ENCODE results near the gene TMCO1.
"Not testable (repeated sequence)": the region's sequence is repeated elsewhere in the genome, so short reads cannot be mapped to it uniquely, and the experiment has no call there.

The TMCO1 gene

GRCh38 chr1:165768513-165769394, at the start of gene TMCO1:
Gene TMCO1 (minus strand): TSS chr1:165768868. CDS start chr1:165768751, 117 bp downstream.
- DNase-seq, result peak; percentile 96 to 97

GRCh38 chr1:165816826-165817497, 48.3 kb upstream of the TMCO1 start:
- DNase-seq, result no peak

GRCh38 chr1:165816157-165816556, 47.5 kb upstream of the TMCO1 start:
- DNase-seq, result no peak

DNA sequence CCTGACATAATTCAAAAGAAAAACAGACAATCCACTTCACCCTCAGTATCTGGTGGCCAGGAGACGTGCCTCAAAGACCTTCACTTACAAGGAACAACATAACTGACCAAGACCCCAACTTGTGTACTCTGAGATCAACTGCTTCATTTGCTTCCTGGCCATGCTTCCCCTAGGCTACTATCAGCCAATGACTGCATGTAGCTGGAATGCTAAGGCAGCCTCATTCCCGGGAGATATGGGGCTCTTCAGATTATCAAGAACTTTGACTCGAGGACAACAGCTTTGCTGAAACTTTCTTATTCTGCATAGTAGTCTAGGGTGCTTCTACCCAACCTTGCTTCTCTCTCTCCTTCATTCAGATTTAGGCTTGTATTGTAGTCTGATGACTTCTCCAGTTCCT, 47.1 kb upstream of the TMCO1 start:
- no peak for DNase-seq

GRCh38 chr1:165807613-165808012, 38.9 kb upstream of the TMCO1 start:
- no peak for DNase-seq

- not testable (repeated sequence) for DNase-seq
Observed at GRCh38 chr1:165804513-165804912, 35.8 kb upstream of the TMCO1 start.

GRCh38 chr1:165799387-165799786, 30.7 kb upstream of the TMCO1 start:
- DNase-seq, result no peak

DNA sequence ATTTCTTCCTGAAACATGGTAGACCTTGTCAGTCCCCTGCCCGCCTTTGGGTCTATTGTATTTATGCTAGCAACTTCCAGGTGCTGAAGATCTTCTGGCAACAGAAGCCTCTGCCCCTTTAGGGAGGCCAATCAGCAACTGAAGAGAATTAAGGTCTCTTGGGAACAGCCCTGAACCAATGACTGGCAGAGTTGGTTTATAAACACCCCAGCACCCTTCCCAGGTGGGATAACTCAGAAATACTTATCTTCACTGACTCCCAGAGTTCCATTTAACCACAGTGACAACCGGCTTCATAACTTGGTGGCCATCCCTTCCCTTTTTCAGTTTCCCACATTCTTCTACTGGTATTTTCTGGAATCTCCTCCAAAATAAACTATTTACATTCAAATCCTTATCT, 27.2 kb upstream of the TMCO1 start:
- no peak for DNase-seq

DNA sequence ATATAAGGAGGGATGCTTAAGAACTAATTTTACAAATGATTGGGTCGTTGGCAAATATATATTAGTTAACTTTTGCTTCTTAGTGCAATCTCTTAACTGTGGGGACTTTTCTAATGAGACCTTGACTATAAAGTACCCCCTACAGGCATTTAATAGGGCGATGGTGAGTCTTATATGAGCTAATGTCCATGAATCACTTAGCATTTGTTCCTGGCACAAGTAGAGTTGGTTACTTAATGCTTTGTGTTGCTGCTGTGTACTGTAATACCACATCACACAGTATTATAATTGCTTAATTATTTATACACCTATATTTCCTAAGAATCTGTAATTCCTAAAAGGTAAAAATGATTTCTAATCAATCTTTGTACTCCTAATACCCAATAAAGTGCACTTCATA, 25.3 kb upstream of the TMCO1 start:
- DNase-seq, result no peak

DNA sequence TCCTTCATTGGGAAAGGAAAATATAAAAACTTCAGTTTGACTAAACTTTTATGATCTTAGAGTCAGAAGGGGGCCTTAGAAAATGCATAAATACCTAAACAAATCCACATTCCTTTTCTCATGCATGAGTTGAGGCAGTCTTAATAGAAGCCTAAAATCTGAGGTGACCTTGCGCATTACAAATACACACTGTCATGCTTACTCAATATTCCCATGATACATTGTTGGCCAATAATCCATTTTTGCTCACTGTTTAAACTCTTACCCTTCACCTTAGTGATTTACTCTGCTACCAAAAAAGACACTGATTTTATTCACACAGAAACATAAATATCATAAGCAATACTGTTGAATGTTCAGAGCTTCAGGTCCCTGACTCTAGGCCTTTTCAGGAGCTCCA, 19.1 kb upstream of the TMCO1 start:
- no peak for DNase-seq

GRCh38 chr1:165783519-165783918, 14.9 kb upstream of the TMCO1 start:
- not testable (repeated sequence) for DNase-seq

DNA sequence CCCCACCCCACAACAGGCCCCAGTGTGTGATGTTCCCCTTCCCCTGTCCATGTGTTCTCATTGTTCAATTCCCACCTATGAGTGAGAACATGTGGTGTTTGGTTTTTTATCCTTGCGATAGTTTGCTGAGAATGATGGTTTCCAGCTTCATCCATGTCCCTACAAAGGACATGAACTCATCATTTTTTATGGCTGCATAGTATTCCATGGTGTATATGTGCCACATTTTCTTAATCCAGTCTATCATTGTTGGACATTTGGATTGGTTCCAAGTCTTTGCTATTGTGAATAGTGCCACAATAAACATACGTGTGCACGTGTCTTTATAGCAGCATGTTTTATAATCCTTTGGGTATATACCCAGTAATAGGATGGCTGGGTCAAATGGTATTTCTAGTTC, 9.5 kb upstream of the TMCO1 start:
- DNase-seq, result not testable (repeated sequence)

DNA sequence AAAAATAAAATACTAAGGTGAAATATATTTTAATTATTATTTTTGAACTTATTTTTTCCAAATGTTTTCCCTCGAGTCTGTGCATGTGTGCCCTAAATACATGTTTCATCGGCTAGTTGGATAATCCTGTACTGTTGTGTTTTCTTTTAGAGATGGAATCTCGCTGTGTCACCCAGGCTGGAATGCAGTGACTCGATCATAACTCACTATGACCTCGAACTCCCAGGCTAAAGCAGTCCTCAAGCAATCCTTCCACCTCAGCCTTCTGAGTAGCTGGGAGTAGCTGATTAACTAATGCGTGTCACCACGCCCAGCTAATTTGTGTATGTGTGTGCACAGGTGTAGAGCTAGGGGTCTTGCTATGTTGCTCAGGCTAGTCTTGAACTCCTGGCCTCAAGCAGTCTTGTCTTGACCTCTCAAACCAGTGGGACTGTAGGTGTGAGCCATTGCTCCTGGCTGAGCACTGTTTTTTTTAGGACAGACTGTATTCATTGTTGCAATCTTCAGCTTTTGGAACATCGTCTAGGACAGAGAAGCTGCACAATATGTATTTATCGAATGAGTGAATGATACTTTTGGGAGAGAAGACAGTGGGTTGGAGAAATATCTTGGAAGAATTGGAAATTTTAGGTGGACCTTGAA, 4.8 kb upstream of the TMCO1 start:
- DNase-seq, result no peak

GRCh38 chr1:165772739-165773138, 4.1 kb upstream of the TMCO1 start:
- DNase-seq, result no peak

DNA sequence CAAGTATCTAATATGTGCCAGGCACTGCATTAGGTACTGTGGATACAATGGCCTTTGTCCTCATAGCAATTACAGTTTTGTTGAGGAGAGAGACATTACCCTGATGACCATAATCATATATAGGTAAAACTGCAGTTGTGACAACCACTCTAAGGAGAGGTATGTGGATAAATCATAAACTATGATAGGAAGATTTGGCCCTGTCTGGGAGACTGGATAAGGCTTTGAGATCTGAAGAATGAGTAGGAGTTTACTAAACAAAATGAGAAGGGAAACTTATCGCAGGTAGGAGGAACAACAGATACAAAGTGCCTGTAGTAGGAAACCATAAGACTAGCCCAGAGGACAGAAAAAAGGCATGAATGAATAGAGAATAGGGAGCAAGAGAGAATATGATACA, 4.4 kb downstream of the TMCO1 start:
- no peak for DNase-seq

DNA sequence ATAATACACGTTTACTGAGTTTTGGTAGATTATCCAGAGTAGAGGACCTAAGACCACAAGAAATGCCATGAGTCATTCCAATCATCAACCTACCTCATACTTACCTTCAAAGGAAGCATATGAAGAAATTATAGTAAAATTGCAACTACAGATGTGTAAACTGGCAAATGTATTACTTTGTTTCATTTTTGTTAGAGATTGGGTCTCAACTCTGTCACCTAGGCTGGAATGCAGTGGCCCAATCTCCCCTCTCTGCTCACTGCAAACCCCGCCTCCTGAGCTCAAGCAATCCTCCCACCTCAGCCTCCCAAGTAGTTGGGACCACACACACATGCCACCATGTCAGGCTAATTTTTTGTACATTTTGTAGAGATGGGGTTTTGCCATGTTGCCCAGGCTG, 5.2 kb downstream of the TMCO1 start:
- DNase-seq, result no peak

GRCh38 chr1:165762725-165763124, 5.9 kb downstream of the TMCO1 start:
- no peak for DNase-seq

DNA sequence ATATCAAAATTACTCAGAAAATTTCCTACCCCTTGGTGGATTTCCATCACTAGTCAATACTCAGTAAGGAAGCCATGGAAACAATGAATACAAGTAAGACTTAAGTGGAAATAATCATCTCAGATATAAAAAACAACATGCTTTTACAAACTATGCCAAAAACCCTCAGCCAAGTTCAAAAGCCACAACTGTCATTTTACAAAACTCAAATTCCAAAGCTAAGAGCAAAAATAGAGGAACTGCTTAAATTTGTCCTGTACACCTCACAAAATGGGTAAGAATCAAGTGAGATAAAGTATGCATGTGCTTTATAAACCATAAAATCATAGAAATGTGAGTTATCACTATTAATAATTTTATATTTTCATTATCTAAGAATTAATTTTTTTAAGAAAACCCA, 9.6 kb downstream of the TMCO1 start:
- DNase-seq, result no peak

- no peak for DNase-seq
Observed at GRCh38 chr1:165755393-165756010, 13.2 kb downstream of the TMCO1 start.

GRCh38 chr1:165753934-165754333, 14.7 kb downstream of the TMCO1 start:
- no peak for DNase-seq

DNA sequence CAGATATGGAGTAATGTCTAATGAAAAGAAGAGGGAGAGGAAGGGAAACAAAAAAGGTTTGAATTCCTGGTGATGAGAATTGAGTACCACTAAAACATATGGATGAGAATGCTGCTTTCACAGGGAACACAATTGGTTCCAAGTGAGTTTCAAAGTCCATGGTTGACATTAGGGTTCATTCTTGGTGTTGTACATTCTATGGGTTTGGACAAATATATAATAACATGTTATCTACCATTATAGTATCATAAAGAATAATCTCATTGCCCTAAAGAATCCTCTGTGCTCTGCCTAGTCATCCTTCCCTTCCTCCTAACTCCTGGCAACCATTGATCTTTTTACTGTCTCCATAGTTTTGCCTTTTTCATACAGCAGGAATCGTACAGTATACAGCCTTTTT, 20.1 kb downstream of the TMCO1 start:
- DNase-seq, result no peak

DNA sequence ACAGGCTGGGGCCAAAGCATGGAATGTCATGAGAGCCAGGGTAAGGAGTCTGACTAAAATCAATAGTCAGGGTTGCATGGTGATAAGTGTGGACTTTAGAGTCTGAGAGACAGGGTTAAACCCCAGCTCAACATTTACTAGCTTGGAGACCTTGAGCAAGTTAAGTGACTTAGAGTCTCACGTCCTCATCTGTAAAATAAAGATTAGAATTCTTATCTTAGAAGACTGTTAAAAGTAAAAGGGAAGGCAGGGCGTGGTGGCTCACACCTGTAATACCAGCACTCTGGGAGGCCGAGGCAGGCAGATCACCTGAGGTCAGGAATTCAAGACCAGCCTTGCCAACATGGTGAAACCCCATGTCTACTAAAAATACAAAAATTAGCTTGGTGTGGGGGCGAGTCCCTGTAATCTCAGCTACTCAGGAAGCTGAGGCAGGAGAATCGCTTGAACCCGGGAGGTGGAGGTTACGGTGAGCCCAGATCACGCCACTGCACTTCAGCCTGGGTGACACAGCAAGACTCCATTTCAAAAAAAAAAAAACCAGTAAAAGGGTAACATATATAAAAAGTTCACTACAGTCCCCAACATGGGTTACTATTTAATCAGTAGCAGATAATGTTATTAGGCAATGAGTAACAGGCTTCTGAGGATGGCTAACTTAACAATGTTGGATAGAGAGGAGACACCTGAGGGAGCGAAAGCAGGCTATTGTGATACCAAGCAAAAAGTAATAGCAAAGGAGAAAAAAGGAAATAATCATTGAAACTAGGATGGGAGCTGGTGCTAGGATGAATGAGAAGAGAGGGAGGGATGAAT, 20.8 kb downstream of the TMCO1 start:
- no peak for DNase-seq

Measured in CD4-positive, alpha-beta T cell treated with Interleukin-1 beta for 1 hour (primary cell).